ENCODE results near the gene ALDH1L1.

The ALDH1L1 gene

DNA sequence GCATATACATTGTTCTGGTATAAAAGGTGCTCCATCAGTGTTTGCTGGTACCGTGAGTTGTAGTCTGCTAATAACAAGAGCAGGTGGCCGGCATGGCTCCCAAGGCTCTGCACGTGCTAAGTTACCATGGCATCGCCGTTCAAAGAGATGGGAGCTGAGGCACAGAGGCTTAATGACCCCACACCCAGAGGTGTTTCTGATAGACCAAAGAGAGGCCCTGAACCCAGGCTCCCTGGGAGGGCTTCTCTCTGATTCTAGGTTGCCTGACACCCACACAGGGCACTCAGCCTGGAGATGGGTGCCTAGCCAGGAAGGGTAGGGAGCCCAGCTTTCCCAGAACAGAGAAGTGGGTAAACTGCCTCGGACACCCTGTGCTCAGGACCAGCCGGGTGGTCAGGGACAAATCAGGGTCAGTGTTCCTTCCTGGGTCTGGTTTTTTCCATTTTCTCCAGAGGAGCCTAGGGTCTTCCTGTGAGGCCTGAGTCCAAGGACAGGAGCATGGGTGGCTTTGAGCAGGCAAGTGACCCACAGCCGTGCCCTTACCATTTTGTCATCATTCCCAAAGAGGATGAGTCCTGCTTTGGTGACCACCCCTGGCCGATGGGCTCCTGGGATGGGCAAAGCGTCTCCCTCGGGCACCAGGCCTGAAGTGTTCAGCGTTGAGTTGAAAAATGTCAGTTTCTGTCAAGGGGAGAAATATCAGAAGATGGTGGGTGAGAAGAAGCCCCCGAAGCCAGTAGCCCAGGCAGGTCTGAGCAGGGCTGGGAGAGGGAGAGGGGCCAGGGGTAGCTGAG is 27.3 kb downstream of the ALDH1L1 start:
- no peaks in the 10 kb centered on the region for H3K27me3 ChIP-seq (replicated peaks)
- no peak for DNase-seq
- in situ Hi-C loops (cut with HindIII; ENCODE audit: low pct_ligation_motif_present, low sequenced_read_pairs), result no loop called here

GRCh38 chr3:126152458-126152857 is 27.9 kb downstream of the ALDH1L1 start:
- in situ Hi-C loops (cut with HindIII; ENCODE audit: low pct_ligation_motif_present, low sequenced_read_pairs), result no loop called here
- Histone ChIP-seq H3K36me3 (replicated peaks) (no peaks in the 10 kb centered on the region), H3K27me3 (replicated peaks) (no peaks in the 10 kb centered on the region), H3K27ac (no peak overlapping the region), H3K4me3 (ENCODE audit: low read depth, low read length) (no peak overlapping the region)
- no peak for TF ChIP-seq CTCF (IDR thresholded peaks at IDR 0.05; ENCODE audit: low read depth, low read length, missing control alignments)
- DNase-seq, result no peak

More for the DNA sequence above, 27.3 kb downstream of the ALDH1L1 start:
- Histone ChIP-seq H3K36me3 (replicated peaks) (no peaks in the 10 kb centered on the region), H3K27ac (no peak overlapping the region), H3K4me3 (ENCODE audit: low read depth, low read length) (no peak overlapping the region)
- no peak for TF ChIP-seq CTCF (IDR thresholded peaks at IDR 0.05; ENCODE audit: low read depth, low read length, missing control alignments)

GRCh38 chr3:126151562-126152302 is 28.7 kb downstream of the ALDH1L1 start:
- H3K4me3 ChIP-seq (ENCODE audit: low read depth, low read length), result no peak overlapping the region
- TF ChIP-seq CTCF (IDR thresholded peaks at IDR 0.05; ENCODE audit: low read depth, low read length, missing control alignments), result no peak
- H3K27ac ChIP-seq, result no peak overlapping the region
- in situ Hi-C loops (cut with HindIII; ENCODE audit: low pct_ligation_motif_present, low sequenced_read_pairs), result no loop called here
- no peak for DNase-seq
- no peaks in the 10 kb centered on the region for H3K27me3 ChIP-seq (replicated peaks)
- no peaks in the 10 kb centered on the region for H3K36me3 ChIP-seq (replicated peaks)

- Histone ChIP-seq H3K4me3 (ENCODE audit: low read depth, low read length) (no peak overlapping the region), H3K27me3 (replicated peaks) (no peaks in the 10 kb centered on the region), H3K27ac (no peak overlapping the region), H3K36me3 (replicated peaks) (no peaks in the 10 kb centered on the region)
- no peak for TF ChIP-seq CTCF (IDR thresholded peaks at IDR 0.05; ENCODE audit: low read depth, low read length, missing control alignments)
- in situ Hi-C loops (cut with HindIII; ENCODE audit: low pct_ligation_motif_present, low sequenced_read_pairs), result no loop called here
- DNase-seq, result no peak
These were observed 30.3 kb downstream of the ALDH1L1 start for GRCh38 chr3:126149960-126150515.

DNA sequence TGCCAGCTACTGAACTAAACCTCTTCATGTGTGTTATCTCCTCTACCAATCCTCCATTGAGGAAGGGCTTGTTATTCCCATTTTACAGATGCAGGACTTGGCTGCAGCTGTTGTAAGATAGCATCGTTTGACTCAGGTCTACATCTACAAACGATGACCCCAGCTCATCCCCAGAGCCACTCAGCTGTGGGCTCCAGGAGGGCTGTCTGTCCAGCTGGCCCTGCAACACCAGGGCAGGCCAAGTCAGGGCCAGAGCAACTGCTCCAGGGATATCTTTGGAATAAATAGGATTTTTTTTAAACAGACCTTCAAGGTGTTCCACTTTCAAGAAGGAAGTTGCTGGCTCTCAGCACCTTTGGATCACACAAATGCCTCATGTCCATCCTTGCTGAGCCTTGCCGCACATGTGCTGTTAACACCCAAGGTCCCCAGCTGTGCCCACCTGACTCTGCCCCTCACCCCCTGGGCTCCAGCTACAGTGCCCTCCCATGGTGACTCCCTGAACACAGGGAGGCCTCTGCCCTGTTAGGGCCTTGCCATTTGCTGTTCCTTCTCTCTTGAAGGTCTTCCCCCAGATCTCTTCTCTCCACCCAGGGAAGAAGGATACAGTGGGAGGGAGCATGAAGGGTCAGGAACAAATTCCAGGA is 31.0 kb downstream of the ALDH1L1 start:
- no peak for TF ChIP-seq CTCF (IDR thresholded peaks at IDR 0.05; ENCODE audit: low read depth, low read length, missing control alignments)
- no peak overlapping the region for H3K27ac ChIP-seq
- in situ Hi-C loops (cut with HindIII; ENCODE audit: low pct_ligation_motif_present, low sequenced_read_pairs), result no loop called here
- H3K27me3 ChIP-seq (replicated peaks), result no peaks in the 10 kb centered on the region
- H3K36me3 ChIP-seq (replicated peaks), result no peaks in the 10 kb centered on the region
- no peak overlapping the region for H3K4me3 ChIP-seq (ENCODE audit: low read depth, low read length)
- DNase-seq, result no peak

Data from brain microvascular endothelial cell (primary cell).